Activated CD8-positive, alpha-beta memory T cell treated with anti-CD3 and anti-CD28 coated beads, Interleukin-2, amount 50 U/mL, for 24 hours (primary cell): ENCODE results near the gene DKK2.
"Not testable (repeated sequence)": the region's sequence is repeated elsewhere in the genome, so short reads cannot be mapped to it uniquely, and the experiment has no call there.

ENCODE experiments used
- DNase-seq: peaks from one replicate; pipeline ENCODE4 v3.0.0-alpha.2; 2020; ENCODE audit errors: extremely low read depth

DKK2 gene

DNA sequence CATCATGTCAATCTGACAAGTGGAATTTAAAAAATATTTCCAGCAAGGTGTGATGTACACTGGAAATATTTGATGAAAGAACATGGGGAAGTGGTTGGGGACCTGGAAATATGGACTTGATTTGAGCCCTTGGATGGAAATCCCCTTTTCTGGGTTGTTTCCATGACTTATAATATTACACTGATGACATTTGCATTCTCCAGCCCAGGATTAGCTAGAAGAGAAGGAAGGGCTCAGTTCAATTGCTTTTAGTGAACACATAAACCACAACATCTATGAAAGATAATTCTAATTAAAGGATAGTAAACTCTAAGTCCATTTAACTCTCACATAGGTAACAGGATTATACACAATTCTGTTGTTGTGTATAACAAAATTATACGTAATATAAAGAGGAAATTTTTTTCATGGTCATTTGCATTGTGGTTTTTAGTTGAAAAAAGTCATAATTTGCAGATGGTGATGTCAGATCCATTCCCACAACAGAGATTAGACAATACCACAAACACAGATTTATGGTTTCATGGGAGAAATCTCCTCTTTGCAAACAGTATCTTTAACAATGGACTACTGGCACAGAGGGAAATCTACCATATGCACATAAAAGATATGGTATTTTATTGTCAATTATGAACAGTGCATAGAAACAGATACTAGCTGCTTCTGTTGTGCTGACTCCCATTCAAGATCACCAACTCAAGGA is 126.5 kb downstream of the DKK2 start:
- no peak for DNase-seq

DNA sequence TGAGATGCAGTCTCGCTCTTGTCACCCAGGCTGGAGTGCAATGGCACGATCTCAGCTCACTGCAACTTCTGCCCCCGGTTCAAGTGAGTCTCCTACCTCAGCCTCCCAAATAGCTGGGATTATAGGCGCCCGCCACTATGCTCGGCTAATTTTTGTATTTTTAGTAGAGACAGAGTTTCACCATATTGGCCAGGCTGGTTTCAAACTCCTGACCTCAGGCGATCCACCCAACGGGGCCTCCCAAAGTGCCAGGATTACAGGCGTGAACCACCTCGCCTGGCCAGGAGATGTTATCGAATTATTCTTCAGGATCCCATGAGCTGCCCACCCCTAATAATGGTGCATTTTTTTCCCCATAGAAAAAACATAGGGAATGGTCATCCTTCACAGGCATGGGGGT is 128.1 kb downstream of the DKK2 start:
- DNase-seq, result not testable (repeated sequence)

- no peak for DNase-seq
These were observed 128.9 kb downstream of the DKK2 start for GRCh38 chr4:106907216-106907615.

- no peak for DNase-seq
These were observed 129.4 kb downstream of the DKK2 start for GRCh38 chr4:106906728-106907127.

- no peak for DNase-seq
These were observed 137.4 kb downstream of the DKK2 start for GRCh38 chr4:106898621-106899230.

- no peak for DNase-seq
These were observed 142.2 kb downstream of the DKK2 start for GRCh38 chr4:106893903-106894302.

- DNase-seq, result no peak
These were observed 142.7 kb downstream of the DKK2 start for GRCh38 chr4:106893395-106893881.

GRCh38 chr4:106892786-106893185 is 143.3 kb downstream of the DKK2 start:
- DNase-seq, result no peak

DNA sequence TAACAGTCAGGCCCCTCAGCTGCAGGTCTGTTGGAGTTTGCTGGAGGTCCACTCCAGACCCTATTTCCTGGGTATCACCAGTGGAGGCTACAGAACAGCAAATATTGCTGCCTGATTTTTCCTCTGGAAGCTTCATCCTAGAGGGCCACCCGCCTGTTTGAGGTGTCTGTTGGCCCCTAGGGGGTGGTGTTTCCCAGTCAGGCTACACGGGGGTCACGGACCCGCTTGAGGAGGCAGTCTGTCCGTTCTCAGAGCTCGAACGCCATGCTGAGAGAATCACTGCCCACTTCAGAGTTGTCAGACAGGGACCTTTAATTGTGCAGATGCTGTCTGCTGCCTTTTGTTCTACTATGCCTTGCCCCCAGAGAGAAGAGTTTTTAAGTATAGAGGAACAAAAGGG is 160.8 kb downstream of the DKK2 start:
- no peak for DNase-seq
